GM21515 (cell line): ENCODE results near the gene FAM180A.

Experiments used
- ATAC-seq: cut with Tn5 transposase; IDR thresholded peaks from one replicate; pipeline ENCODE4 v1.9.1; 2021; ENCODE audit not compliant: unreplicated experiment

FAM180A gene

GRCh38 chr7:135771961-135772638 lies 23.5 kb upstream of the FAM180A start:
- ATAC-seq: no peak

GRCh38 chr7:135771051-135771450 lies 22.4 kb upstream of the FAM180A start:
- ATAC-seq: no peak

- ATAC-seq: no peak
Measured at GRCh38 chr7:135770139-135770710, 21.6 kb upstream of the FAM180A start.

GRCh38 chr7:135769005-135769802 lies 20.6 kb upstream of the FAM180A start:
- ATAC-seq: no peak

GRCh38 chr7:135768467-135768866 lies 19.9 kb upstream of the FAM180A start:
- ATAC-seq: no peak

- ATAC-seq: no peak
Measured at GRCh38 chr7:135768064-135768463, 19.5 kb upstream of the FAM180A start.

GRCh38 chr7:135763261-135763660 lies 14.6 kb upstream of the FAM180A start:
- no peak for ATAC-seq

GRCh38 chr7:135761751-135762488 lies 13.3 kb upstream of the FAM180A start:
- no peak for ATAC-seq

- ATAC-seq: no peak
Measured at GRCh38 chr7:135759532-135759931, 10.9 kb upstream of the FAM180A start.

- ATAC-seq: no peak
Measured at GRCh38 chr7:135758531-135758932, 9.9 kb upstream of the FAM180A start.

- no peak for ATAC-seq
Measured at GRCh38 chr7:135757719-135758411, 9.3 kb upstream of the FAM180A start.

GRCh38 chr7:135756191-135756590 lies 7.6 kb upstream of the FAM180A start:
- no peak for ATAC-seq

GRCh38 chr7:135755351-135755753 lies 6.7 kb upstream of the FAM180A start:
- no peak for ATAC-seq

- no peak for ATAC-seq
Measured at GRCh38 chr7:135753616-135754413, 5.2 kb upstream of the FAM180A start.

- no peak for ATAC-seq
Measured at GRCh38 chr7:135747366-135747765, 1.2 kb downstream of the FAM180A start.

- no peak for ATAC-seq
Measured at GRCh38 chr7:135745703-135746312, 2.8 kb downstream of the FAM180A start.

- ATAC-seq: no peak
Measured at GRCh38 chr7:135744938-135745702, 3.5 kb downstream of the FAM180A start.

GRCh38 chr7:135743907-135744731 lies 4.5 kb downstream of the FAM180A start:
- ATAC-seq: no peak
